Stimulated activated CD4-positive, alpha-beta T cell treated with anti-CD3 and anti-CD28 coated beads, Interleukin-12 subunit alpha, Interleukin-12 subunit beta, amount 100 ng/mL, for 24 hours (primary cell): ENCODE results near the gene MED9.
A peak's percentile ranks its signal among the peaks of the same experiment; 100 is the strongest.

Experiments used
- DNase-seq, 2 experiments: peaks; one replicate each; pipeline ENCODE4 v3.0.0-alpha.2; 2020; ENCODE audit warnings: low read depth in 2 of 2

The MED9 gene

GRCh38 chr17:17491031-17491471 lies 14.3 kb downstream of the MED9 start:
- no peak for DNase-seq

GRCh38 chr17:17491546-17491988 lies 14.8 kb downstream of the MED9 start:
- DNase-seq, result no peak

- no peak for DNase-seq
Measured at GRCh38 chr17:17492085-17492484, 15.3 kb downstream of the MED9 start.

GRCh38 chr17:17492571-17492970 lies 15.8 kb downstream of the MED9 start:
- DNase-seq, result no peak

GRCh38 chr17:17493249-17493985 lies 16.6 kb downstream of the MED9 start:
- no peak for DNase-seq

GRCh38 chr17:17493986-17494466 lies 17.2 kb downstream of the MED9 start:
- DNase-seq, result no peak

- no peak for DNase-seq
Measured at GRCh38 chr17:17494499-17494869, 17.7 kb downstream of the MED9 start.

- DNase-seq, result no peak
Measured at GRCh38 chr17:17494870-17495535, 18.2 kb downstream of the MED9 start.

GRCh38 chr17:17495536-17496188 lies 18.9 kb downstream of the MED9 start:
- no peak for DNase-seq

- DNase-seq, result peak; percentile 59 to 69
Measured at GRCh38 chr17:17496189-17497064, 19.6 kb downstream of the MED9 start, which contains the start of gene RASD1. RASD1 (minus strand) TSS chr17:17496395; CDS start chr17:17496181, 214 bp downstream.

- DNase-seq, result no peak
Measured at GRCh38 chr17:17497065-17497844, 20.5 kb downstream of the MED9 start.

- DNase-seq, result no peak
Measured at GRCh38 chr17:17497845-17498520, 21.2 kb downstream of the MED9 start.

- no peak for DNase-seq
Measured at GRCh38 chr17:17498606-17499301, 22.0 kb downstream of the MED9 start.

GRCh38 chr17:17499402-17500145 lies 22.8 kb downstream of the MED9 start:
- DNase-seq, result no peak

- DNase-seq, result no peak
Measured at GRCh38 chr17:17500999-17501605, 24.3 kb downstream of the MED9 start.

- DNase-seq, result no peak
Measured at GRCh38 chr17:17502741-17503565, 26.2 kb downstream of the MED9 start.

- DNase-seq, result no peak
Measured at GRCh38 chr17:17503566-17504130, 26.8 kb downstream of the MED9 start.
